ENCODE results near the gene SEMA4D. TPM values are rescaled to one million over a fixed set of nuclear protein-coding genes. Genes with fewer than 3 reads are reported as not detected.

The SEMA4D gene
- total and polyA plus RNA-seq, 9 of the 15 experiments (the other 6 are each of a cell fraction or from before 2014, with no cell fraction given), result 0.38 to 5.1 (median 1.8) TPM

- Histone ChIP-seq H3K27me3 (ENCODE audit: control insufficient read depth in 2 of 2, insufficient read depth in 2 of 2, low read length in 2 of 2) (peaks cover 0 to 10% of the 10 kb centered on the region in 2 experiments; a peak in 1 of 5 replicates), H3K4me2 (ENCODE audit: insufficient read depth, low read length) (no peak overlapping the region), H3K36me3 (ENCODE audit: control insufficient read depth, insufficient read depth, low read length) (no peaks in the 10 kb centered on the region), H2AFZ (ENCODE audit: low read depth, low read length) (no peak overlapping the region), H4K20me1 (replicated peaks; ENCODE audit: control insufficient read depth, insufficient read depth, low read length) (no peaks in the 10 kb centered on the region), H3K9ac (ENCODE audit: insufficient read depth in 1 of 2, low read depth in 2 of 2, low read length in 2 of 2) (no peak overlapping the region), H3K4me1 (replicated peaks in 1 of 2; ENCODE audit: control insufficient read depth in 2 of 2, insufficient read depth in 2 of 2, low read length in 2 of 2) (no peaks in the 10 kb centered on the region; a peak in 1 of 5 replicates), H3K9me3 (replicated peaks; ENCODE audit: control insufficient read depth, insufficient read depth, low read depth, low read length) (no peaks in the 10 kb centered on the region), H3K4me3 (no peak overlapping the region), H3K9me1 (ENCODE audit: control insufficient read depth, insufficient read depth, low read length) (no peaks in the 10 kb centered on the region), H3K79me2 (ENCODE audit: control insufficient read depth, insufficient read depth, low read length) (no peaks in the 10 kb centered on the region), H3K27ac (ENCODE audit: extremely low read depth, low read depth, low read length) (no peak overlapping the region)
- DNase-seq (ENCODE audit: extremely low read depth in 1 of 4, low spot score in 3 of 4) (no peak), FAIRE-seq (no peak), ATAC-seq (no peak)
- CTCF ChIA-PET (ENCODE audit: low intra/inter-chr PET ratio), result no interaction called here
- WGBS (ENCODE audit: insufficient coverage, low coverage, missing lambda C conversion rate), result no CpG with 5 or more reads among the region's 1 CpG
- in situ Hi-C loops (cut with MboI) (no loop called here), intact Hi-C loops (cut with micrococcal nuclease) (no loop called here)
- TF ChIP-seq HNRNPL (IDR thresholded peaks at IDR 0.05; ENCODE audit: low read depth, low read length) (no peak), RB1 (IDR thresholded peaks at IDR 0.05; ENCODE audit: low read depth) (no peak)
- POLR2A ChIA-PET, result no interaction called here
- BruUV-seq (replicated peaks), result no TSS peak
Observed at GRCh38 chr9:89532944-89533343, 35.0 kb upstream of the SEMA4D start.

GRCh38 chr9:89532478-89532877 is 34.6 kb upstream of the SEMA4D start:
- in situ Hi-C loops (cut with MboI) (no loop called here), intact Hi-C loops (cut with micrococcal nuclease) (no loop called here)
- ChIA-PET CTCF (ENCODE audit: low intra/inter-chr PET ratio) (no interaction called here), POLR2A (no interaction called here)
- H3K9me3 ChIP-seq (replicated peaks; ENCODE audit: control insufficient read depth, insufficient read depth, low read depth, low read length), result no peaks in the 10 kb centered on the region
- TF ChIP-seq ASH1L (IDR thresholded peaks at IDR 0.05; ENCODE audit: borderline replicate concordance, low read depth, partially characterized antibody) (no peak), ARID1B (IDR thresholded peaks at IDR 0.05) (no peak), SMARCA4 (IDR thresholded peaks at IDR 0.05) (no peak), ZNF695 (CRISPR knock-in tag; IDR thresholded peaks at IDR 0.05) (no peak), ESRRA (IDR thresholded peaks at IDR 0.05; ENCODE audit: borderline replicate concordance, low read depth) (no peak)
- no peak overlapping the region for H3K4me2 ChIP-seq (ENCODE audit: insufficient read depth, low read length)
- H3K27me3 ChIP-seq (ENCODE audit: control insufficient read depth in 2 of 2, insufficient read depth in 2 of 2, low read length in 2 of 2), result peaks cover 0 to 10% of the 10 kb centered on the region in 2 experiments; a peak in 1 of 5 replicates
- no peak overlapping the region for H2AFZ ChIP-seq (ENCODE audit: low read depth, low read length)
- no peaks in the 10 kb centered on the region for H3K79me2 ChIP-seq (ENCODE audit: control insufficient read depth, insufficient read depth, low read length)
- no peak overlapping the region for H3K27ac ChIP-seq (ENCODE audit: extremely low read depth, low read depth, low read length)
- BruUV-seq (replicated peaks), result no TSS peak
- DNase-seq (ENCODE audit: extremely low read depth in 1 of 4, low spot score in 3 of 4) (no peak), FAIRE-seq (no peak), ATAC-seq (no peak)
- no peak overlapping the region for H3K4me3 ChIP-seq
- no peaks in the 10 kb centered on the region for H3K9me1 ChIP-seq (ENCODE audit: control insufficient read depth, insufficient read depth, low read length)
- no peak overlapping the region for H3K9ac ChIP-seq (ENCODE audit: insufficient read depth in 1 of 2, low read depth in 2 of 2, low read length in 2 of 2)
- WGBS (ENCODE audit: insufficient coverage, low coverage, missing lambda C conversion rate), result 0% methylated on average over 4 of the region's 4 CpGs
- no peaks in the 10 kb centered on the region for H4K20me1 ChIP-seq (replicated peaks; ENCODE audit: control insufficient read depth, insufficient read depth, low read length)
- H3K4me1 ChIP-seq (replicated peaks in 1 of 2; ENCODE audit: control insufficient read depth in 2 of 2, insufficient read depth in 2 of 2, low read length in 2 of 2), result no peaks in the 10 kb centered on the region; a peak in 1 of 5 replicates
- H3K36me3 ChIP-seq (ENCODE audit: control insufficient read depth, insufficient read depth, low read length), result no peaks in the 10 kb centered on the region

Measured in K562 (cell line).